K562 (cell line): ENCODE results near the gene ZBTB32. TPM values are rescaled to one million over a fixed set of nuclear protein-coding genes. Genes with fewer than 3 reads are reported as not detected.

Source experiments
- BRCA1 ChIP-seq, 2 experiments: fragments of 450-650 bp in 1 of 2; sonication (generic) in 1 of 2; formaldehyde crosslinking in 1 of 2; IDR thresholded peaks; 2 replicates each; pipeline versions ENCODE4 v1.5.0 to v1.6.1; 2017 to 2020; ENCODE audit warnings: mild to moderate bottlenecking in 1 of 2, missing genetic modification reagents in 1 of 2
- ETV1 ChIP-seq: fragments of 450-650 bp; conservative IDR thresholded peaks from 2 replicates; pipeline ENCODE4 v1.6.1; 2016; ENCODE audit warnings: missing genetic modification characterization, control low read depth, low read depth, missing compliant biosample characterization
- MEF2D ChIP-seq: conservative IDR thresholded peaks from 2 replicates; pipeline ENCODE4 v1.6.1; 2016; ENCODE audit warnings: low read depth, missing genetic modification characterization, missing compliant biosample characterization
- MTA3 ChIP-seq: fragments of 450-650 bp; formaldehyde crosslinking; IDR thresholded peaks from 2 replicates; pipeline ENCODE4 v1.6.1; 2017; ENCODE audit warnings: mild to moderate bottlenecking, borderline replicate concordance
- MYC ChIP-seq, 2 experiments: fragments of 250-450 bp in 1 of 2; sonication (Bioruptor Pico) in 1 of 2; IDR thresholded peaks; 2 replicates each; pipeline versions ENCODE4 v1.5.1 to v1.6.1; 2012 to 2021; ENCODE audit warnings: low read depth in 2 of 2, borderline replicate concordance in 1 of 2, improper control_type of control experiment in 1 of 2, low read length in 1 of 2, mild to moderate bottlenecking in 1 of 2, moderate library complexity in 1 of 2
- NKRF ChIP-seq: fragments of 450-650 bp; IDR thresholded peaks from 2 replicates; pipeline ENCODE4 v1.6.1; 2016; ENCODE audit warnings: borderline replicate concordance
- PREB ChIP-seq: sonication (generic); formaldehyde crosslinking; IDR thresholded peaks from 2 replicates; pipeline ENCODE4 v1.8.1; 2023; ENCODE audit warnings: mild to moderate bottlenecking, missing genetic modification reagents
- SRF ChIP-seq, 2 experiments: fragments of 250-450, 450-650 bp in 1 of 2; sonication (Bioruptor Pico) in 1 of 2; sonication (generic) in 1 of 2; formaldehyde crosslinking; IDR thresholded peaks; 2 replicates each; pipeline versions ENCODE4 v1.5.0 to v1.5.1; 2020 to 2022; ENCODE audit warnings: mild to moderate bottlenecking in 1 of 2, missing genetic modification reagents in 1 of 2
- TAF15 ChIP-seq: fragments of 200-400 bp; formaldehyde crosslinking; IDR thresholded peaks from 2 replicates; pipeline ENCODE4 v1.6.1; 2017; ENCODE audit warnings: mild to moderate bottlenecking, low read depth, low read length, moderate library complexity
- TARDBP ChIP-seq: fragments of 450-650 bp; IDR thresholded peaks from 2 replicates; pipeline ENCODE4 v1.6.1; 2016
- TFAP4 ChIP-seq: sonication (generic); formaldehyde crosslinking; IDR thresholded peaks from 2 replicates; pipeline ENCODE4 v1.8.0; 2022; ENCODE audit warnings: missing genetic modification reagents, mild to moderate bottlenecking, moderate library complexity, borderline replicate concordance
- UBTF ChIP-seq, 2 experiments: IDR thresholded peaks; 2 replicates each; pipeline ENCODE4 v1.6.1; 2012; ENCODE audit warnings: improper control_type of control experiment in 2 of 2, low read depth in 2 of 2, low read length in 2 of 2, borderline replicate concordance in 1 of 2
- ZFP36 ChIP-seq: fragments of 150-350 bp; IDR thresholded peaks from 2 replicates; pipeline ENCODE4 v1.6.1; 2018; ENCODE audit warnings: low read length, low read depth; ENCODE audit not compliant: partially characterized antibody
- ZKSCAN8 ChIP-seq: fragments of 200-800 bp; sonication (Bioruptor generic); IDR thresholded peaks from 2 replicates; pipeline ENCODE4 v1.6.1; 2016; ENCODE audit warnings: missing genetic modification characterization, missing compliant biosample characterization
- ZNF184 ChIP-seq: sonication (generic); formaldehyde crosslinking; IDR thresholded peaks from 2 replicates; pipeline ENCODE4 v1.5.0; 2020; ENCODE audit warnings: missing genetic modification reagents
- ZNF23 ChIP-seq: fragments of 250-450 bp; sonication (Bioruptor Pico); IDR thresholded peaks from 2 replicates; pipeline ENCODE4 v1.4.0; 2020; ENCODE audit warnings: mild to moderate bottlenecking
- ZNF408 ChIP-seq: fragments of 250-450 bp; sonication (Bioruptor Pico); IDR thresholded peaks from 2 replicates; pipeline ENCODE4 v1.4.0; 2020; ENCODE audit warnings: low read depth, mild to moderate bottlenecking, moderate library complexity
- ZNF655 ChIP-seq: fragments of 250-450 bp; sonication (Bioruptor Pico); IDR thresholded peaks from 2 replicates; pipeline ENCODE4 v1.5.0; 2021
- ZNF668 ChIP-seq: fragments of 250-450 bp; sonication (Bioruptor Pico); IDR thresholded peaks from 2 replicates; pipeline ENCODE4 v1.8.0; 2022; ENCODE audit warnings: mild to moderate bottlenecking, inconsistent platforms
- polyA plus RNA-seq, 8 experiments: library from polyadenylated mRNA; depleted of rRNA in 4 of 8; stranded (reverse) in 5 of 8; unstranded in 3 of 8; fragments of >200 nt; fragmentation: Nextera tagmentation in 2 of 8; fragmentation: Illumina TruSeq in 1 of 8; extraction: Ambion mirVana in 2 of 8; extraction: Trizol in 1 of 8; gene quantifications; 2 replicates each; pipeline versions ENCODE4 v1.2.1 to v1.2.3, GENCODE V29; 2011 to 2014; ENCODE audit warnings: inconsistent platforms in 1 of 8, missing spikeins in 1 of 8
- total RNA-seq, 7 experiments: library from RNA; depleted of rRNA in 6 of 7; stranded (reverse); fragments of >200 nt in 6 of 7; fragmentation: Illumina TruSeq in 2 of 7; extraction: Trizol in 2 of 7; gene quantifications; 2 replicates each; pipeline versions ENCODE4 v1.2.1 to v1.2.3, GENCODE V29; 2011 to 2021; ENCODE audit warnings: low replicate concordance in 1 of 7

Gene ZBTB32
- total and polyA plus RNA-seq, 9 of the 15 experiments (the other 6 are each of a cell fraction or from before 2014, with no cell fraction given) = 0.20 TPM; not detected in 8

GRCh38 chr19:35717665-35718344 is 13.4 kb downstream of the ZBTB32 start, which contains the start of gene KMT2B (continued):
- TF ChIP-seq NKRF (no peak), BRCA1 (IDR thresholded peaks at IDR 0.05) (no peak), BRCA1 (CRISPR knock-in tag; IDR thresholded peaks at IDR 0.05) (no peak), ZFP36 (no peak), UBTF (IDR thresholded peaks at IDR 0.05; ENCODE audit: borderline replicate concordance in 1 of 2, low read depth in 2 of 2, low read length in 2 of 2) (0 out of 4 replicates have a peak, but pooled peaks have one; percentile 17 to 37), ZNF23 (CRISPR knock-in tag) (no peak), ZNF184 (CRISPR knock-in tag) (no peak), PREB (CRISPR knock-in tag) (no peak), TAF15 (no peak), TFAP4 (CRISPR knock-in tag) (no peak), MEF2D (tag) (no peak), ZNF655 (CRISPR knock-in tag) (no peak), ETV1 (0 out of 2 replicates have a peak, but pooled peaks have one; percentile 34), ZNF408 (CRISPR knock-in tag) (no peak), ZNF668 (CRISPR knock-in tag) (no peak), MTA3 (peak; percentile 6; the same call in 1 of the 2 replicates), SRF (CRISPR knock-in tag; IDR thresholded peaks at IDR 0.05) (no peak), MYC (IDR thresholded peaks at IDR 0.05; ENCODE audit: low read depth, low read length) (no peak; the same call in 1 of the 2 replicates), MYC (CRISPR knock-in tag; IDR thresholded peaks at IDR 0.05; ENCODE audit: borderline replicate concordance, low read depth) (no peak), TARDBP (no peak), ZKSCAN8 (CRISPR knock-in tag) (no peak)
